ENCODE data around the gene IL1RL2.
A peak's percentile ranks its signal among the peaks of the same experiment; 100 is the strongest.

The IL1RL2 gene

GRCh38 chr2:102238778-102239177, 52.0 kb downstream of the IL1RL2 start:
- DNase-seq (ENCODE audit: low read depth) = no peak

- DNase-seq (ENCODE audit: low read depth) = no peak
Observed at GRCh38 chr2:102239344-102239743, 52.5 kb downstream of the IL1RL2 start.

- DNase-seq (ENCODE audit: low read depth) = peak; percentile 98
Observed at GRCh38 chr2:102240640-102241370, 54.0 kb downstream of the IL1RL2 start.

- no peak for DNase-seq (ENCODE audit: low read depth)
Observed at GRCh38 chr2:102241616-102242305, 54.9 kb downstream of the IL1RL2 start.

GRCh38 chr2:102245266-102246151, 58.7 kb downstream of the IL1RL2 start:
- DNase-seq (ENCODE audit: low read depth) = peak; percentile 76

GRCh38 chr2:102250278-102250821, 63.5 kb downstream of the IL1RL2 start:
- no peak for DNase-seq (ENCODE audit: low read depth)

- no peak for DNase-seq (ENCODE audit: low read depth)
Observed at GRCh38 chr2:102251042-102251848, 64.4 kb downstream of the IL1RL2 start.

- no peak for DNase-seq (ENCODE audit: low read depth)
Observed at GRCh38 chr2:102251849-102252203, 65.0 kb downstream of the IL1RL2 start.

GRCh38 chr2:102252236-102252635, 65.4 kb downstream of the IL1RL2 start:
- DNase-seq (ENCODE audit: low read depth) = no peak

- no peak for DNase-seq (ENCODE audit: low read depth)
Observed at GRCh38 chr2:102253140-102253752, 66.4 kb downstream of the IL1RL2 start.

GRCh38 chr2:102253753-102254150, 66.9 kb downstream of the IL1RL2 start:
- DNase-seq (ENCODE audit: low read depth) = no peak

- DNase-seq (ENCODE audit: low read depth) = no peak
Observed at GRCh38 chr2:102256276-102256675, 69.5 kb downstream of the IL1RL2 start.

- peak; percentile 21 for DNase-seq (ENCODE audit: low read depth)
Observed at GRCh38 chr2:102256874-102257462, 70.1 kb downstream of the IL1RL2 start.

GRCh38 chr2:102258025-102258385, 71.2 kb downstream of the IL1RL2 start:
- DNase-seq (ENCODE audit: low read depth) = no peak

GRCh38 chr2:102258386-102259074, 71.7 kb downstream of the IL1RL2 start:
- DNase-seq (ENCODE audit: low read depth) = peak; percentile 87

GRCh38 chr2:102261467-102262135, 74.8 kb downstream of the IL1RL2 start:
- no peak for DNase-seq (ENCODE audit: low read depth)

- no peak for DNase-seq (ENCODE audit: low read depth)
Observed at GRCh38 chr2:102262216-102263129, 75.7 kb downstream of the IL1RL2 start.

- DNase-seq (ENCODE audit: low read depth) = no peak
Observed at GRCh38 chr2:102264952-102265351, 78.1 kb downstream of the IL1RL2 start.

Measured in fibroblast of gingiva (primary cell).